ENCODE results near the gene CD44. TPM values are rescaled to one million over a fixed set of nuclear protein-coding genes. Genes with fewer than 3 reads are reported as not detected.

CD44 gene
- total RNA-seq, 1 experiment from 2014 or later, result 6.1 TPM

DNA sequence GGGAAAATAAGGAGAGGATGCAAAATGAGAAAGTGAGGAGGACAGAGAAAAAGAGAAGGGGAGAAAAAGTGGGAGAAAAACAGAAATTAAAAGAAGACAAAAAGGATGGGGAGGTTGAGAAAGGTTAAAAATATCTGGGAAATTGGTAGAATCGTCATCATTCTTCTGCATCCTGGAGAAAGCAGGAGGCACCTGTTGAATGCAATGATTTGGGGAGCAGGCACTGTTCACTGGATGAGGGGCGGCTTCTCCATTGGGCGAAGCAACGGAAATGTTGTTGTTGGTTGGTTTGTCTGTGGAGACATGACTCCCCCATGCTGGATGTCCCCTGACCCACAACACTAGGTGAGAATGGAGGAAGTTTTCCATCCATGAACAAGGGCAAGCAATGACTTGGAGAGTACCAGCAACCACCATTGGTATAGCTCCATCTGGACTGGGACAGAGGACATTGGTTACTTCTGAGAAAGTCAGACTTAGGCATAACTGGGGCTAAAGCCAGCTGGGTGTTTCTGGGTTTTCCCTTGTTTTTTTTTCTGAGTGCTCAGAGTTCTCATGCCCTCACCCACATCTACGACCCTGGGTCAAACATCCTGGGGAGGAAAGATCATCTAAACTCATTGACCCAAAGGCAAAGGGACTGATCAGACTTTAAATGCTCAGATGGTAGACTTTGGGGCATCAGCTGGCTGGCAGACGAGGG lies 11.9 kb upstream of the CD44 start:
- Histone ChIP-seq H4K20me1 (ENCODE audit: control insufficient read depth, insufficient read depth, insufficient read length) (no peaks in the 10 kb centered on the region), H2AFZ (ENCODE audit: low read length) (no peak overlapping the region), H4K5ac (ENCODE audit: insufficient read length, low read depth, low read length) (no peak overlapping the region), H3K27me3 (ENCODE audit: insufficient read depth, low read length) (no peaks in the 10 kb centered on the region), H3K79me1 (ENCODE audit: insufficient read depth, low read depth, low read length, poor library complexity, severe bottlenecking) (no peaks in the 10 kb centered on the region), H2BK120ac (ENCODE audit: low read depth, low read length, poor library complexity, severe bottlenecking) (no peak overlapping the region), H3K4me2 (ENCODE audit: insufficient read depth, insufficient read length, low read length) (no peak overlapping the region), H3T11ph (ENCODE audit: low read length) (no peak overlapping the region), H4K91ac (ENCODE audit: insufficient read length, low read depth, low read length) (no peak overlapping the region), H2BK5ac (ENCODE audit: insufficient read length, low read length) (no peak overlapping the region), H2BK15ac (ENCODE audit: low read depth, low read length) (no peak overlapping the region), H3K9ac (ENCODE audit: extremely low read depth, insufficient read length, low read length) (no peak overlapping the region), H3K4me1 (ENCODE audit: insufficient read depth, low read length) (no peaks in the 10 kb centered on the region), H3K23ac (ENCODE audit: insufficient read length, low read depth, low read length) (no peak overlapping the region), H3K79me2 (ENCODE audit: insufficient read depth, low read length) (no peaks in the 10 kb centered on the region), H4K8ac (replicated peaks; ENCODE audit: insufficient read length, low read depth, low read length) (no peak overlapping the region), H3K18ac (ENCODE audit: insufficient read length, low read depth, low read length) (no peak overlapping the region), H2BK20ac (ENCODE audit: low read depth, low read length, poor library complexity, severe bottlenecking) (no peak overlapping the region), H2AK5ac (ENCODE audit: insufficient read length, low read length) (no peak overlapping the region), H3K56ac (ENCODE audit: insufficient read length, low read depth, low read length) (no peak overlapping the region), H3K9me3 (ENCODE audit: control insufficient read depth, low read depth, low read length) (no peaks in the 10 kb centered on the region), H2BK12ac (ENCODE audit: insufficient read length, low read depth, low read length) (no peak overlapping the region), H3K14ac (ENCODE audit: insufficient read depth, low read length) (no peak overlapping the region), H3K27ac (ENCODE audit: insufficient read length, low read depth, low read length) (no peak overlapping the region), H3K23me2 (ENCODE audit: insufficient read length, low read depth, low read length, poor library complexity, severe bottlenecking) (no peaks in the 10 kb centered on the region), H3K4ac (ENCODE audit: low read depth, low read length) (no peak overlapping the region)
- Mint-ChIP-seq H3K9me3 (no peaks in the 10 kb centered on the region), H3K36me3 (ENCODE audit: insufficient read depth in 1 of 3, low read depth in 3 of 3) (no peaks in the 10 kb centered on the region), H3K4me3 (no peak overlapping the region), H3K27me3 (ENCODE audit: low read depth) (peaks cover 10% of the 10 kb centered on the region), H3K4me1 (peaks cover 3 to 14% of the 10 kb centered on the region in 2 experiments; a peak in 3 of 4 replicates), H3K27ac (no peak overlapping the region)
- WGBS (ENCODE audit: extremely low coverage, insufficient read length, low lambda C conversion rate), result no CpG with 5 or more reads among the region's 6 CpGs
- DNase-seq, result no peak
- TF ChIP-seq, protein P1, sequence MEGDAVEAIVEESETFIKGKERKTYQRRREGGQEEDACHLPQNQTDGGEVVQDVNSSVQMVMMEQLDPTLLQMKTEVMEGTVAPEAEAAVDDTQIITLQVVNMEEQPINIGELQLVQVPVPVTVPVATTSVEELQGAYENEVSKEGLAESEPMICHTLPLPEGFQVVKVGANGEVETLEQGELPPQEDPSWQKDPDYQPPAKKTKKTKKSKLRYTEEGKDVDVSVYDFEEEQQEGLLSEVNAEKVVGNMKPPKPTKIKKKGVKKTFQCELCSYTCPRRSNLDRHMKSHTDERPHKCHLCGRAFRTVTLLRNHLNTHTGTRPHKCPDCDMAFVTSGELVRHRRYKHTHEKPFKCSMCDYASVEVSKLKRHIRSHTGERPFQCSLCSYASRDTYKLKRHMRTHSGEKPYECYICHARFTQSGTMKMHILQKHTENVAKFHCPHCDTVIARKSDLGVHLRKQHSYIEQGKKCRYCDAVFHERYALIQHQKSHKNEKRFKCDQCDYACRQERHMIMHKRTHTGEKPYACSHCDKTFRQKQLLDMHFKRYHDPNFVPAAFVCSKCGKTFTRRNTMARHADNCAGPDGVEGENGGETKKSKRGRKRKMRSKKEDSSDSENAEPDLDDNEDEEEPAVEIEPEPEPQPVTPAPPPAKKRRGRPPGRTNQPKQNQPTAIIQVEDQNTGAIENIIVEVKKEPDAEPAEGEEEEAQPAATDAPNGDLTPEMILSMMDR (conservative IDR thresholded peaks at IDR 0.05), result no peak
